Adipocyte (in vitro differentiated cells): ENCODE data around the gene ZNF836.
A peak's percentile ranks its signal among the peaks of the same experiment; 100 is the strongest.

Source experiments
- DNase-seq: peaks from one replicate; pipeline ENCODE4 v3.0.0-alpha.2; 2015; ENCODE audit warnings: low read depth
- H3K27me3 ChIP-seq: replicated peaks from 2 replicates; pipeline ENCODE4 v1.7.0; 2013; ENCODE audit warnings: mild to moderate bottlenecking, low read length, moderate library complexity; ENCODE audit not compliant: control insufficient read depth, insufficient read depth
- H3K36me3 ChIP-seq: 2 replicates; pipeline ENCODE4 v1.7.0; 2013; ENCODE audit warnings: low read length, mild to moderate bottlenecking, moderate library complexity; ENCODE audit not compliant: control insufficient read depth, insufficient read depth, severe bottlenecking
- H3K4me1 ChIP-seq: 2 replicates; pipeline ENCODE4 v1.7.0; 2013; ENCODE audit warnings: mild to moderate bottlenecking, low read length, moderate library complexity; ENCODE audit not compliant: control insufficient read depth, insufficient read depth
- H3K4me3 ChIP-seq: 2 replicates; pipeline ENCODE4 v1.7.0; 2013; ENCODE audit warnings: mild to moderate bottlenecking, low read length, moderate library complexity
- H3K9ac ChIP-seq: 2 replicates; pipeline ENCODE4 v1.7.0; 2013; ENCODE audit warnings: mild to moderate bottlenecking, low read length, moderate library complexity
- H3K9me3 ChIP-seq: 2 replicates; pipeline ENCODE4 v1.7.0; 2013; ENCODE audit warnings: mild to moderate bottlenecking, low read length, moderate library complexity; ENCODE audit not compliant: control insufficient read depth

The ZNF836 gene

DNA sequence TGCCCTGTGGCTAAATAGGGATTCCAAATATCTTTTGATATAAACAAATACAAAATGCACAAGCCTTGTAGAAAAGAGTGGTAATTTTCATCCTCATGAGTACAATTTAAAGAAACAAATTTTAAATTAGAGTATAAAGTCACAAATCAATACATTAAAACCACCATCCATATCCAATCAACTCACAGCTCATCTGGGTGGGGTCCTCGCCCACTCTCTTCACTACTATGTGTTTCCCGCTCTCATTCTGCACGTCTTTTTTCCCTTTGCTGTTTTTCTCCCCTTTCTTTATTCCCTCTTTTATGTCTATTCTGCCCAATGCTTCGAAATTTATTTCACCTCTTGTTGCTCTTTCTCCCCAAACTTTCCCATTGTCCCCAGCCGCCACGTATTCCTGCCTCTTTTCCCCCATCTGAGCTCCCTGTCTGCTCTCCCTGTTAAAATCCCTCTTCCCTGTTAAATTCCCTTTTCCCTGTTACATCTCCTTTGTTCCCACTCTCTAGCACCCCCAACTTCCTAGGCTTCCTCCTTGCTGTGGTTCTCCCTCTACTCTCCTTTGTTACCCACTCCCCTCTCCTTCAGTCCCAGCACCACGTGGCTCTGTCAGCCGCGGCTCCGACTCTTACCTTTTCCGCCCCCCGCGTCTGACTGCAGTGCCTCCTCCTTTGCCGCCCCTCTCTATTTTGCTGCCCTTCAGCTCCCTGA is 33.0 kb downstream of the ZNF836 start:
- peak; percentile 61 for DNase-seq
- peak overlapping the region; percentile 99 for H3K9ac ChIP-seq
- H3K4me1 ChIP-seq = peaks cover 5% of the 10 kb centered on the region
- peaks cover 17% of the 10 kb centered on the region for H3K9me3 ChIP-seq
- H3K27me3 ChIP-seq = no peaks in the 10 kb centered on the region
- H3K36me3 ChIP-seq = peaks cover 7% of the 10 kb centered on the region
- peak overlapping the region; percentile 99 for H3K4me3 ChIP-seq

DNA sequence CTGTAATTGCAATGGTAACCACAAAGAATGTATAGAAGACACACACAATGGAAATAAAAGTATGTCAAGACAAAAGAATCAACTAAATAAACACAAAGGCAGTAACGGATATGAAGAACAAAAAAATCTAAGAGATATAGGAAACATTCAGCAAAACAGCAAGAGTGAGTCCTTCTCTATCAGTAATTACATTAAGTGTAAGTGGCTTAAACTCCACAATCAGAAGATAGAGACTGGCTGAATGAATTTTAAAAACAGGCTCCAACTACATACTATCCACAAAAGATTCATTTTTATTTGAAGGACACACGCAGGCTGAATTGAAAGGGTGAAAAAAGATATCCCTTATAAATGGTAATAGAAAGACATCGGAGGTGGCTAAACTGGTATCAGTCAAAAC is 51.1 kb downstream of the ZNF836 start:
- H3K27me3 ChIP-seq = no peaks in the 10 kb centered on the region
- peaks cover 100% of the 10 kb centered on the region for H3K9me3 ChIP-seq
- no peak for DNase-seq
- no peak overlapping the region for H3K9ac ChIP-seq
- peaks cover 98% of the 10 kb centered on the region for H3K36me3 ChIP-seq
- H3K4me3 ChIP-seq = peak overlapping the region; percentile 74
- H3K4me1 ChIP-seq = no peaks in the 10 kb centered on the region

DNA sequence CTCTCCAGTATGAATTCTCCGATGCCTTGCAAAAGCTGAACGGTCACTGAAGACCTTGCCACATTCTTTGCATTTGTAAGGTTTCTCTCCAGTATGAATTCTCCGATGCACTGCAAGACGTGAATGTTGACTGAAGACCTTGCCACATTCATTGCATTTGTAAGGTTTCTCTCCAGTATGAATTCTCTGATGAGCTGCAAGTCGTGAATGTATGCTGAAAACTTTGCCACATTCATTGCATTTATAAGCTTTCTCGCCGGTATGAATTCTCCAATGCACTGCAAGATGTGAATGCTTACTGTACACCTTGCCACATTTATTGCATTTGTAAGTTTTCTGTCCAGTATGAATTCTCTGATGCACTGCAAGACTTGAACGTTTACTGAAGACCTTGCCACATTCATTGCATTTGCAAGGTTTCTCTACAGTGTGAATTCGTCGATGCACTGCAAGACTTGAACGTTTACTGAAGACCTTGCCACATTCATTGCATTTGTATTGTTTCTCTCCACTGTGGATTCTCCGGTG is 55.8 kb downstream of the ZNF836 start:
- Histone ChIP-seq H3K9me3 (peaks cover 100% of the 10 kb centered on the region), H3K36me3 (peaks cover 75% of the 10 kb centered on the region), H3K4me3 (peak overlapping the region; percentile 74), H3K9ac (no peak overlapping the region), H3K4me1 (no peaks in the 10 kb centered on the region), H3K27me3 (no peaks in the 10 kb centered on the region)
- no peak for DNase-seq

DNA sequence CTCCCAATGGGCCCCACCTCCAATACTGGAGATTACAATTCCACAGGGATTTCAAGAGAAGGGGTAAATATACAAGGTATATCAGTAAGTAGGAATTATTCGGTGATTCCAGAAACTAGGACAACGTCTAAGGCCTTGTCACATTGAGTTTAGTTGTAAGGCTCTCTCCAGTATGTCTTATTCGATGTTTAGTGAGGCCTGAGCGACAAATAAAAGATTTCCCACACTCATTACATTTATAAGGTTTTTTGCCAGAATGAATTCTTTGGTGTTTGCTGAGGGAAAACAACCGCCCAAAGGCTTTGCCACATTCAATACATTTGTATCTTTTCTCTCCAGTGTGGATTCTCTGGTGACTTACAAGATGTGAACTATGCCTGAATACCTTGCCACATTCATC is 56.7 kb downstream of the ZNF836 start:
- no peaks in the 10 kb centered on the region for H3K4me1 ChIP-seq
- peak overlapping the region; percentile 74 for H3K4me3 ChIP-seq
- DNase-seq = no peak
- H3K9ac ChIP-seq = no peak overlapping the region
- peaks cover 100% of the 10 kb centered on the region for H3K9me3 ChIP-seq
- H3K27me3 ChIP-seq = no peaks in the 10 kb centered on the region
- H3K36me3 ChIP-seq = peaks cover 66% of the 10 kb centered on the region

DNA sequence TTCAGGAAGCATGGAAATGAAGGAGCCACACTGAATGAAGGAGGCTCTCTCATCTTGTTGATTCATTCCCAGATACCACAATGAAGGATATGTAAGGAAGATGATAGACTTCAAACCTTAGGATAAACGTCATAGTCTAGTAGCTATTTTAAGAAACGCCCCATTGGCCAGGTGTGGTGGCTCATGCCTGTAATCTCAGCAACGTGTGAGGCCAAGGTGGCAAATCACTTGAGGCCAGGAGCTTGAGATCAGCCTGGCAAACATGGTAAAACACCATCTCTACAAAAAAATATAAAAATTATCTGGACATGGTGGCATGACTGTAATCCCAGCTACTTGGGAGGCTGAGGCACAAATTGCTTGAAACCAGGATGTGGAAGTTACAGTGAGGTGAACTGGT is 58.8 kb downstream of the ZNF836 start:
- H3K9me3 ChIP-seq = peaks cover 100% of the 10 kb centered on the region
- H3K36me3 ChIP-seq = peaks cover 46% of the 10 kb centered on the region
- DNase-seq = no peak
- H3K4me3 ChIP-seq = peak overlapping the region; percentile 74
- H3K27me3 ChIP-seq = no peaks in the 10 kb centered on the region
- no peak overlapping the region for H3K9ac ChIP-seq
- H3K4me1 ChIP-seq = no peaks in the 10 kb centered on the region

DNA sequence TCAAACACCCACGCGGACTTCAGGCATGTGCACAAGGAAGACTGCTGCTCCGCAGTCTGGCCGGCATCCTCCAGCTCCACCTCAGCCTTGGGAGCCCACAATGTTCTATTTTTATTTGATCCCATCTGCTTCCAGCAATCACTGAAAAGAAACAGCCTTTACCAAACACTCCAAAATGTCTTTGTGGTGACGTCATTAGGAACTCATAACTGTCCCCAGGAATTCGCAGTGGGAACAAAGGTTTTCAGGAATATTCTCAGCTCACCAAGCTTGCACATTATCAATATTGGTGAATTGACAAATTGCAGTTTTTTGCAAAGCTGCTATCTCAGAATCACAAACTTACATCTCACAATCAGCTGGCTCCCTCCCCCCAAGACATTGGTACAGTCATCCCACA is 60.6 kb downstream of the ZNF836 start:
- peaks cover 27% of the 10 kb centered on the region for H3K36me3 ChIP-seq
- H3K4me3 ChIP-seq = peak overlapping the region; percentile 74
- no peak overlapping the region for H3K9ac ChIP-seq
- DNase-seq = no peak
- H3K9me3 ChIP-seq = peaks cover 98% of the 10 kb centered on the region
- no peaks in the 10 kb centered on the region for H3K27me3 ChIP-seq
- no peaks in the 10 kb centered on the region for H3K4me1 ChIP-seq
